PC-3 (cell line): ENCODE results near the gene NCOA7. TPM values are rescaled to one million over a fixed set of nuclear protein-coding genes. Genes with fewer than 3 reads are reported as not detected.
"Not testable (repeated sequence)": the region's sequence is repeated elsewhere in the genome, so short reads cannot be mapped to it uniquely, and the experiment has no call there.

ENCODE experiments used
- ATAC-seq: fragments of 200-7000 bp; cut with Tn5 transposase; 2 replicates; pipeline ENCODE4 v1.9.1; 2020; ENCODE audit warnings: mild to moderate bottlenecking, moderate library complexity
- BruUV-seq: library from RNA; stranded (reverse); fragments of 400-500 nt; replicated peaks from 2 replicates; lab custom pipeline; 2021; lab: Mats Ljungman, UMichigan
- CTCF ChIA-PET: fragments of 300-600 bp; sonication (Branson Sonifier 250); formaldehyde crosslinking; loops from one replicate; lab custom pipeline; 2022; ENCODE audit warnings: antibody characterized with exemption; lab: Charles Lee
- POLR2A ChIA-PET: fragments of 300-600 bp; sonication (Branson Sonifier 250); formaldehyde crosslinking; loops from one replicate; lab custom pipeline; 2022; ENCODE audit warnings: antibody characterized with exemption; ENCODE audit not compliant: unreplicated experiment; lab: Charles Lee
- DNase-seq: peaks from one replicate; pipeline ENCODE4 v3.0.0-alpha.2; 2015
- H2AFZ ChIP-seq: fragments of 300-600 bp; sonication (generic); 2 replicates; pipeline ENCODE4 v1.6.0; 2016; ENCODE audit warnings: antibody characterized with exemption, low read length
- H3F3A ChIP-seq: fragments of 300-600 bp; sonication (generic); one replicate; pipeline ENCODE4 v1.6.0; 2017; ENCODE audit warnings: antibody characterized with exemption, low read length, control low read depth, mild to moderate bottlenecking; ENCODE audit not compliant: unreplicated experiment
- H3K27ac ChIP-seq: fragments of 300-600 bp; sonication (generic); 2 replicates; pipeline ENCODE4 v1.5.1; 2016; ENCODE audit warnings: mild to moderate bottlenecking, low read length
- H3K27me3 ChIP-seq: fragments of 300-600 bp; sonication (generic); 2 replicates; pipeline ENCODE4 v1.6.1; 2016; ENCODE audit warnings: low read length, mixed read lengths
- H3K36me3 ChIP-seq: fragments of 300-600 bp; sonication (generic); 2 replicates; pipeline ENCODE4 v1.6.1; 2016; ENCODE audit warnings: low read depth, mixed run types, low read length, mixed read lengths
- H3K4me1 ChIP-seq: fragments of 300-600 bp; sonication (generic); 2 replicates; pipeline ENCODE4 v1.5.1; 2016; ENCODE audit warnings: low read length; ENCODE audit not compliant: insufficient read depth
- H3K4me2 ChIP-seq: fragments of 300-600 bp; sonication (generic); 2 replicates; pipeline ENCODE4 v1.6.0; 2016; ENCODE audit warnings: low read length
- H3K4me3 ChIP-seq: fragments of 300-600 bp; sonication (generic); 2 replicates; pipeline ENCODE4 v1.5.1; 2016; ENCODE audit warnings: mild to moderate bottlenecking, low read length, mixed read lengths
- H3K79me2 ChIP-seq: fragments of 300-600 bp; sonication (generic); 2 replicates; pipeline ENCODE4 v1.6.1; 2017; ENCODE audit warnings: low read length, mixed read lengths
- H3K9ac ChIP-seq: fragments of 300-600 bp; sonication (generic); 2 replicates; pipeline ENCODE4 v1.6.0; 2016; ENCODE audit warnings: mild to moderate bottlenecking, low read length
- H3K9me2 ChIP-seq: fragments of 300-600 bp; sonication (generic); replicated peaks from 2 replicates; pipeline ENCODE4 v1.6.1; 2016; ENCODE audit warnings: mixed run types, low read length, mixed read lengths
- H3K9me3 ChIP-seq: fragments of 300-600 bp; sonication (generic); 2 replicates; pipeline ENCODE4 v1.6.1; 2016; ENCODE audit warnings: low read length, mixed read lengths
- H4K20me1 ChIP-seq: fragments of 300-600 bp; sonication (generic); 2 replicates; pipeline ENCODE4 v1.6.1; 2016; ENCODE audit warnings: low read length, mixed read lengths
- EZH2 ChIP-seq: fragments of 300-600 bp; sonication (generic); IDR thresholded peaks from one replicate; pipeline ENCODE4 v1.6.1; 2017; ENCODE audit warnings: antibody characterized with exemption, mild to moderate bottlenecking, low read length; ENCODE audit not compliant: unreplicated experiment
- EZH2phosphoT487 ChIP-seq: fragments of 300-600 bp; sonication (generic); IDR thresholded peaks from 2 replicates; pipeline ENCODE4 v1.6.1; 2018; ENCODE audit warnings: mild to moderate bottlenecking, antibody characterized with exemption, low read length, borderline replicate concordance
- intact Hi-C: fragments of 100-400 bp; cut with micrococcal nuclease; formaldehyde crosslinking; loops from 2 replicates; pipeline ENCODE4 v1.9.0; 2023
- total RNA-seq: library from RNA; depleted of rRNA; stranded (reverse); fragments of >200 nt; gene quantifications from 2 replicates; pipeline ENCODE4 v1.2.3, GENCODE V29; 2014
- TF ChIP-seq, protein P1 (sequence below): fragments of 300-600 bp; sonication (generic); conservative IDR thresholded peaks from 2 replicates; pipeline ENCODE4 v1.5.1; 2017; ENCODE audit warnings: antibody characterized with exemption, low read depth, mild to moderate bottlenecking, low read length

The NCOA7 gene
- total RNA-seq, 1 experiment from 2014 or later, result 13.4 TPM

DNA sequence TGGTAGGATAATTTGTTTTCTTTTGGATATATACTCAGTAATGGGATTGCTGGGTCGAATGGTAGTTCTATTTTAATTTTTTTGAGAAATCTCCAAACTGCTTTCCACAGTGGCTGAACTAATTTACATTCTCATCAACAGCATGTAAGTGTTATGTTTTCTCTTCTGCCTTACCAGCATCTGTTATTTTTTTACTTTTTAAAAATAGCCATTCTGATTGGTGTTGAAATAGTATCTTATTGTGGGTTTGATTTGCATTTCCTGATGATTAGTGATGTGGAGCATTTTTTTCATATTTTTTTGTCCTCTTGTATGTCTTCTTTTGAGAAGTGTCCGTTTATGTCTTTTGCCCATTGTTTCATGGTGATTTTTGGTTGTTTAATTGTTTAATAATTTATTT, 177.7 kb downstream of the NCOA7 start:
- Histone ChIP-seq H3K4me2 (no peak overlapping the region), H3K9me3 (no peaks in the 10 kb centered on the region), H3K9me2 (no peaks in the 10 kb centered on the region), H3K27me3 (no peaks in the 10 kb centered on the region), H3K36me3 (no peaks in the 10 kb centered on the region), H3K9ac (no peak overlapping the region), H4K20me1 (no peaks in the 10 kb centered on the region), H3K27ac (no peak overlapping the region), H3K4me1 (no peaks in the 10 kb centered on the region), H3F3A (no peaks in the 10 kb centered on the region), H3K4me3 (no peak overlapping the region), H3K79me2 (no peaks in the 10 kb centered on the region), H2AFZ (no peak overlapping the region)
- BruUV-seq, result no TSS peak
- ChIA-PET POLR2A (no interaction called here), CTCF (no interaction called here)
- ATAC-seq (no peak), DNase-seq (no peak)
- intact Hi-C loops, result no loop called here
- no peak for TF ChIP-seq EZH2
- no peak for TF ChIP-seq EZH2phosphoT487
- TF ChIP-seq, protein P1, sequence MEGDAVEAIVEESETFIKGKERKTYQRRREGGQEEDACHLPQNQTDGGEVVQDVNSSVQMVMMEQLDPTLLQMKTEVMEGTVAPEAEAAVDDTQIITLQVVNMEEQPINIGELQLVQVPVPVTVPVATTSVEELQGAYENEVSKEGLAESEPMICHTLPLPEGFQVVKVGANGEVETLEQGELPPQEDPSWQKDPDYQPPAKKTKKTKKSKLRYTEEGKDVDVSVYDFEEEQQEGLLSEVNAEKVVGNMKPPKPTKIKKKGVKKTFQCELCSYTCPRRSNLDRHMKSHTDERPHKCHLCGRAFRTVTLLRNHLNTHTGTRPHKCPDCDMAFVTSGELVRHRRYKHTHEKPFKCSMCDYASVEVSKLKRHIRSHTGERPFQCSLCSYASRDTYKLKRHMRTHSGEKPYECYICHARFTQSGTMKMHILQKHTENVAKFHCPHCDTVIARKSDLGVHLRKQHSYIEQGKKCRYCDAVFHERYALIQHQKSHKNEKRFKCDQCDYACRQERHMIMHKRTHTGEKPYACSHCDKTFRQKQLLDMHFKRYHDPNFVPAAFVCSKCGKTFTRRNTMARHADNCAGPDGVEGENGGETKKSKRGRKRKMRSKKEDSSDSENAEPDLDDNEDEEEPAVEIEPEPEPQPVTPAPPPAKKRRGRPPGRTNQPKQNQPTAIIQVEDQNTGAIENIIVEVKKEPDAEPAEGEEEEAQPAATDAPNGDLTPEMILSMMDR, result no peak

DNA sequence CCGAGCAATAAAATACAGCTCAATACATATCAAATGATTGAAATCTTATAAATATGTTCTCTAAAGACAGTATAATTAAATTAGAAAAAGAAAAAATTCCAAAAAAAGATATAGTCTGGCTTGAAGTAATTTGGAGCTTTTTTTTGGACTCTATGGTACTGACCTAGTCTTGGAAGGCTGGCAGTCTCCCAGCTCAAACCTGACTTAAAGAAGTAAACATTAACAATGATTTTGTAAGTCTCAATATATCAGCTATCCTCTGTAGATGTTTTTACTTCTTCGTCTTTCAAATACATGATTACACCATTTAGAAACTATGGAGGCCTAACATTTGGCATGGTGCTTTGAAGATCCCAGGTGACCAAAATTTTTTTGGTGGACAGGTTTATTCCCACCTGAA, 180.0 kb downstream of the NCOA7 start:
- POLR2A ChIA-PET, result no interaction called here
- intact Hi-C loops, result loop anchor here (5.0 kb wide), 2 partner anchors 188 to 658 kb away; no protein-coding TSS in a partner anchor
- no TSS peak for BruUV-seq
- Histone ChIP-seq H3K9me2 (no peaks in the 10 kb centered on the region), H3K4me2 (no peak overlapping the region), H3K27me3 (no peaks in the 10 kb centered on the region), H3K79me2 (no peaks in the 10 kb centered on the region), H3K9me3 (no peaks in the 10 kb centered on the region), H3K36me3 (no peaks in the 10 kb centered on the region), H3K27ac (no peak overlapping the region), H3K9ac (no peak overlapping the region), H3F3A (no peaks in the 10 kb centered on the region), H4K20me1 (no peaks in the 10 kb centered on the region), H3K4me1 (no peaks in the 10 kb centered on the region), H2AFZ (no peak overlapping the region), H3K4me3 (no peak overlapping the region)
- CTCF ChIA-PET, result no interaction called here
- DNase-seq (no peak), ATAC-seq (no peak)
- no peak for TF ChIP-seq EZH2phosphoT487
- no peak for TF ChIP-seq EZH2
- TF ChIP-seq, protein P1, result no peak

DNA sequence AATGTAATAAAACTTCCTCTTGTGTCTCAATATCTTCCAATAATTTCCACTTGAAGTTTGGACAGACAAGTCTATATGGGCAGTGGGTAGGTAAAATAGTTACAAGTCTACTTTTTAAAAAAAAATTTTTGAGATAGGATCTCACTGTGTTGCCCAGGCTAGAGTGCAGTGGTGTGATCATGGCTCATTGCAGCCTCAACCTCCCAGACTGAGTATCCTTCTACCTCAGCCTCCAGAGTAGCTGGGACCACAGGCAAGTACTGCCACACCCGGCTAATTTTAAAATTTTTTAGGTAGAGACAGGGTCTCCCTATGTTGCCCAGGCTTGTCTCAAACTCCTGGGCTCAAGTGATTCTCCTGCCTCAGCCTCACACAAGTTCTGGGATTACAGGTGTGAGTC, 181.7 kb downstream of the NCOA7 start:
- intact Hi-C loops, result loop anchor here (5.0 kb wide), 2 partner anchors 190 to 660 kb away; no protein-coding TSS in a partner anchor
- H3K9me2 ChIP-seq, H3K4me2 ChIP-seq, H3K9me3 ChIP-seq, H3K4me3 ChIP-seq, H3K9ac ChIP-seq, H3K36me3 ChIP-seq, CTCF ChIA-PET, ATAC-seq, H3K79me2 ChIP-seq, H3K27me3 ChIP-seq, H3K4me1 ChIP-seq, H4K20me1 ChIP-seq, BruUV-seq, H2AFZ ChIP-seq, DNase-seq, H3K27ac ChIP-seq, H3F3A ChIP-seq, POLR2A ChIA-PET: not testable (repeated sequence)
